HepG2 (cell line): ENCODE data around the gene SLC35D2. TPM values are rescaled to one million over a fixed set of nuclear protein-coding genes. Genes with fewer than 3 reads are reported as not detected.

Experiments used
- AFF4 ChIP-seq: sonication (generic); formaldehyde crosslinking; IDR thresholded peaks from 2 replicates; pipeline ENCODE4 v1.4.0; 2020; ENCODE audit warnings: missing genetic modification reagents
- AGO2 ChIP-seq: fragments of 200-400 bp; formaldehyde crosslinking; optimal IDR thresholded peaks from 2 replicates; pipeline ENCODE3; 2017; ENCODE audit warnings: mild to moderate bottlenecking, low read depth, low read length, moderate library complexity
- E2F2 ChIP-seq: sonication (generic); formaldehyde crosslinking; IDR thresholded peaks from 2 replicates; pipeline ENCODE4 v1.4.0; 2020; ENCODE audit warnings: missing genetic modification reagents, borderline replicate concordance
- KLF12 ChIP-seq: sonication (generic); formaldehyde crosslinking; IDR thresholded peaks from 2 replicates; pipeline ENCODE4 v1.4.0; 2020; ENCODE audit warnings: missing genetic modification reagents, borderline replicate concordance
- KLF6 ChIP-seq: IDR thresholded peaks from 2 replicates; pipeline ENCODE4 v1.8.0; 2016; ENCODE audit warnings: missing biosample characterization, missing genetic modification reagents
- NCOA5 ChIP-seq: sonication (generic); formaldehyde crosslinking; IDR thresholded peaks from 2 replicates; pipeline ENCODE4 v1.4.0; 2020; ENCODE audit warnings: missing genetic modification reagents
- NFIB ChIP-seq: sonication (generic); formaldehyde crosslinking; IDR thresholded peaks from 2 replicates; pipeline ENCODE4 v1.9.0; 2021; ENCODE audit warnings: missing genetic modification reagents, mild to moderate bottlenecking, borderline replicate concordance
- PHF8 ChIP-seq: sonication (generic); formaldehyde crosslinking; IDR thresholded peaks from 2 replicates; pipeline ENCODE4 v1.5.0; 2020; ENCODE audit warnings: missing genetic modification reagents
- SYNCRIP ChIP-seq: fragments of 200-400 bp; formaldehyde crosslinking; IDR thresholded peaks from 2 replicates; pipeline ENCODE4 v1.6.1; 2018; ENCODE audit warnings: mild to moderate bottlenecking, low read depth, low read length; ENCODE audit not compliant: insufficient read depth
- TAF1 ChIP-seq: sonication (generic); formaldehyde crosslinking; IDR thresholded peaks from 2 replicates; pipeline ENCODE4 v1.4.0; 2020; ENCODE audit warnings: missing genetic modification reagents
- TEAD3 ChIP-seq: optimal IDR thresholded peaks from 2 replicates; pipeline ENCODE3; 2016; ENCODE audit warnings: borderline replicate concordance
- YEATS2 ChIP-seq: sonication (generic); formaldehyde crosslinking; IDR thresholded peaks from 2 replicates; pipeline ENCODE4 v1.4.0; 2020; ENCODE audit warnings: missing genetic modification reagents, borderline replicate concordance
- ZBTB14 ChIP-seq: sonication (generic); formaldehyde crosslinking; IDR thresholded peaks from 2 replicates; pipeline ENCODE4 v1.4.0; 2020; ENCODE audit warnings: missing genetic modification reagents
- ZFP37 ChIP-seq: sonication (generic); formaldehyde crosslinking; IDR thresholded peaks from 2 replicates; pipeline ENCODE4 v1.4.0; 2020; ENCODE audit warnings: missing genetic modification reagents, borderline replicate concordance
- ZNF160 ChIP-seq: sonication (generic); formaldehyde crosslinking; IDR thresholded peaks from 2 replicates; pipeline ENCODE4 v1.8.0; 2022; ENCODE audit warnings: mild to moderate bottlenecking, inconsistent platforms, missing genetic modification reagents
- ZNF207 ChIP-seq: fragments of 450-650 bp; IDR thresholded peaks from 2 replicates; pipeline ENCODE4 v1.6.1; 2016; ENCODE audit warnings: antibody characterized with exemption, borderline replicate concordance
- ZNF3 ChIP-seq: IDR thresholded peaks from 2 replicates; pipeline ENCODE4 v1.7.0; 2017; ENCODE audit warnings: inconsistent platforms
- ZNF337 ChIP-seq: sonication (generic); formaldehyde crosslinking; IDR thresholded peaks from 2 replicates; pipeline ENCODE4 v1.5.1; 2020; ENCODE audit warnings: missing genetic modification reagents, low read depth, mild to moderate bottlenecking, borderline replicate concordance
- ZNF362 ChIP-seq: sonication (generic); formaldehyde crosslinking; IDR thresholded peaks from 2 replicates; pipeline ENCODE4 v1.4.0; 2020; ENCODE audit warnings: missing genetic modification reagents, mild to moderate bottlenecking, borderline replicate concordance
- ZNF460 ChIP-seq: sonication (generic); formaldehyde crosslinking; IDR thresholded peaks from 2 replicates; pipeline ENCODE4 v1.5.1; 2020; ENCODE audit warnings: missing genetic modification reagents, mild to moderate bottlenecking, borderline replicate concordance
- ZNF572 ChIP-seq: sonication (generic); formaldehyde crosslinking; IDR thresholded peaks from 2 replicates; pipeline ENCODE4 v1.5.1; 2020; ENCODE audit warnings: mild to moderate bottlenecking, missing genetic modification reagents
- ZNF616 ChIP-seq: sonication (generic); formaldehyde crosslinking; IDR thresholded peaks from 2 replicates; pipeline ENCODE4 v1.5.0; 2020; ENCODE audit warnings: low read depth, mild to moderate bottlenecking, missing genetic modification reagents
- polyA plus RNA-seq, 8 experiments: library from polyadenylated mRNA; depleted of rRNA in 3 of 8; stranded (reverse) in 7 of 8; unstranded in 1 of 8; fragments of >200 nt; fragmentation: Illumina TruSeq in 4 of 8; extraction: Trizol in 4 of 8; gene quantifications; 2 replicates each; pipeline versions ENCODE4 v1.2.1 to v1.2.3, GENCODE V29; 2011 to 2016; ENCODE audit warnings: low read depth in 4 of 8, missing spikeins in 1 of 8, mixed read lengths in 1 of 8; ENCODE audit not compliant: insufficient read depth in 1 of 8
- total RNA-seq, 5 experiments: library from RNA; depleted of rRNA; stranded (reverse); fragments of >200 nt; fragmentation: Illumina TruSeq; extraction: Trizol; gene quantifications; 2 replicates each; pipeline ENCODE4 v1.2.3, GENCODE V29; 2016; ENCODE audit warnings: low read depth in 1 of 5

Gene SLC35D2
- total and polyA plus RNA-seq, 2 of the 13 experiments (the other 11 are each of a cell fraction or from before 2014, with no cell fraction given): 96.2 to 103 TPM

- TF ChIP-seq AFF4 (CRISPR knock-in tag): peak; percentile 36; the same call in 1 of the 2 replicates
- peak; percentile 99 for TF ChIP-seq ZNF362 (CRISPR knock-in tag)
- TF ChIP-seq ZNF160 (CRISPR knock-in tag): 0 out of 2 replicates have a peak, but pooled peaks have one; percentile 32
- TF ChIP-seq PHF8 (CRISPR knock-in tag): peak; percentile 44; the same call in 1 of the 2 replicates
- no peak for TF ChIP-seq ZNF3 (CRISPR knock-in tag)
- TF ChIP-seq SYNCRIP: no peak
- no peak for TF ChIP-seq ZNF207
- TF ChIP-seq ZNF337: peak; percentile 42; the same call in 1 of the 2 replicates
- TF ChIP-seq ZNF572 (CRISPR knock-in tag): no peak
- TF ChIP-seq ZBTB14 (CRISPR knock-in tag): peak; percentile 71; the same call in 1 of the 2 replicates
- TF ChIP-seq ZNF616 (CRISPR knock-in tag): no peak
- TF ChIP-seq ZNF460 (CRISPR knock-in tag): no peak
- peak; percentile 97 for TF ChIP-seq AGO2
- TF ChIP-seq E2F2 (CRISPR knock-in tag): peak; percentile 98; the same call in 1 of the 2 replicates
- TF ChIP-seq ZFP37 (CRISPR knock-in tag): no peak
- peak; percentile 43; the same call in 1 of the 2 replicates for TF ChIP-seq KLF6 (CRISPR knock-in tag)
- TF ChIP-seq NCOA5: peak; percentile 76; the same call in 1 of the 2 replicates
- TF ChIP-seq NFIB (CRISPR knock-in tag): 0 out of 2 replicates have a peak, but pooled peaks have one; percentile 23
- TF ChIP-seq KLF12: peak; percentile 68; the same call in 1 of the 2 replicates
- peak; percentile 65; the same call in 1 of the 2 replicates for TF ChIP-seq TAF1 (CRISPR knock-in tag)
- TF ChIP-seq YEATS2 (CRISPR knock-in tag): peak; percentile 72; the same call in 1 of the 2 replicates
- TF ChIP-seq TEAD3: peak; percentile 15
These were observed 34.8 kb upstream of the SLC35D2 start, which contains the start of gene ZNF367 (continued) for GRCh38 chr9:96418083-96418919.
